GM12878 (cell line): ENCODE measurements around the gene MAPK13. TPM values are rescaled to one million over a fixed set of nuclear protein-coding genes. Genes with fewer than 3 reads are reported as not detected.
A peak's percentile ranks its signal among the peaks of the same experiment; 100 is the strongest.

Source experiments
- ATAC-seq: fragments of 200-7000 bp; cut with Tn5 transposase; 3 replicates; pipeline ENCODE4 v1.9.1; 2020; ENCODE audit warnings: mild to moderate bottlenecking, moderate library complexity
- Bru-seq: library from RNA; stranded (reverse); fragments of 400-500 nt; gene quantifications from one replicate; lab custom pipeline; 2021; lab: Mats Ljungman, UMichigan
- BruChase-seq, 2 experiments: library from RNA; stranded (reverse); fragments of 400-500 nt; gene quantifications; one replicate each; lab custom pipeline; 2021; lab: Mats Ljungman, UMichigan
- BruUV-seq: library from RNA; stranded (reverse); fragments of 400-500 nt; replicated peaks from 2 replicates; lab custom pipeline; 2021; lab: Mats Ljungman, UMichigan
- CTCF ChIA-PET: fragments of 300-600 bp; sonication (Branson Sonifier 250); formaldehyde crosslinking; extraction: SDS; loops from one replicate; lab custom pipeline; 2021; ENCODE audit warnings: inconsistent platforms; lab: Yijun Ruan, JAX
- POLR2A ChIA-PET: fragments of 350-600 bp; formaldehyde crosslinking; extraction: SDS; loops from one replicate; lab custom pipeline; 2021; ENCODE audit warnings: inconsistent platforms; lab: Charles Lee
- RAD21 ChIA-PET: fragments of 300-600 bp; sonication (Branson Sonifier 250); formaldehyde crosslinking; loops from one replicate; lab custom pipeline; 2023; ENCODE audit warnings: antibody characterized with exemption; ENCODE audit not compliant: unreplicated experiment; lab: Charles Lee
- SMC1A ChIA-PET: fragments of 300-600 bp; sonication (Branson Sonifier 250); formaldehyde crosslinking; loops from one replicate; lab custom pipeline; 2023; ENCODE audit not compliant: unreplicated experiment, uncharacterized antibody; lab: Charles Lee
- DNase-seq: peaks from one replicate; pipeline ENCODE4 v3.0.0-alpha.2; 2011; ENCODE audit warnings: low read depth, low spot score
- FAIRE-seq: peaks from 3 replicates; lab custom pipeline; 2011; peaks lifted over from hg19 to GRCh38; lab: Jason Lieb, UNC
- H2AFZ ChIP-seq: 2 replicates; pipeline ENCODE4 v1.6.0; 2011; ENCODE audit warnings: low read depth, low read length, control low read depth; ENCODE audit not compliant: control insufficient read depth
- H3K27ac ChIP-seq: 2 replicates; pipeline ENCODE4 v1.5.1; 2011; ENCODE audit warnings: control low read depth; ENCODE audit not compliant: control insufficient read depth, insufficient read depth
- H3K27me3 ChIP-seq, 2 experiments: replicated peaks in 1 of 2; 2 replicates each; pipeline versions ENCODE4 v1.6.0 to v1.6.1; 2011; ENCODE audit warnings: low read length in 1 of 2; ENCODE audit not compliant: control insufficient read depth in 2 of 2, insufficient read depth in 2 of 2
- H3K36me3 ChIP-seq, 2 experiments: 2 replicates each; pipeline ENCODE4 v1.5.1; 2011; ENCODE audit warnings: low read length in 1 of 2; ENCODE audit not compliant: control insufficient read depth in 2 of 2, insufficient read depth in 2 of 2
- H3K4me1 ChIP-seq: 2 replicates; pipeline ENCODE4 v1.6.1; 2011; ENCODE audit warnings: mild to moderate bottlenecking, low read length, moderate library complexity, mixed read lengths; ENCODE audit not compliant: control insufficient read depth, insufficient read depth
- H3K4me2 ChIP-seq: 2 replicates; pipeline ENCODE4 v1.6.0; 2011; ENCODE audit warnings: control low read depth; ENCODE audit not compliant: control insufficient read depth, insufficient read depth
- H3K4me3 ChIP-seq: fragments of 200-600 bp; sonication (generic); 2 replicates; pipeline ENCODE4 v1.5.1; 2016
- H3K79me2 ChIP-seq: 2 replicates; pipeline ENCODE4 v1.6.0; 2011; ENCODE audit warnings: low read length; ENCODE audit not compliant: control insufficient read depth, insufficient read depth
- H3K9ac ChIP-seq: 2 replicates; pipeline ENCODE4 v1.8.0; 2011; ENCODE audit warnings: low read length, control low read depth, mixed read lengths; ENCODE audit not compliant: control insufficient read depth, insufficient read depth
- H3K9me3 ChIP-seq: replicated peaks from 3 replicates; pipeline ENCODE4 v1.5.1; 2011; ENCODE audit warnings: mild to moderate bottlenecking, low read length; ENCODE audit not compliant: control insufficient read depth, insufficient read depth
- H4K20me1 ChIP-seq: 2 replicates; pipeline ENCODE4 v1.6.0; 2011; ENCODE audit not compliant: control insufficient read depth, insufficient read depth
- BHLHE40 ChIP-seq, 2 experiments: fragments of 450-650 bp in 1 of 2; IDR thresholded peaks; 2 replicates each; pipeline ENCODE4 v1.6.1; 2011 to 2017; ENCODE audit warnings: low read depth in 2 of 2, borderline replicate concordance in 1 of 2, improper control_type of control experiment in 1 of 2, low read length in 1 of 2, mild to moderate bottlenecking in 1 of 2
- IKZF1 ChIP-seq: fragments of 450-650 bp; conservative IDR thresholded peaks from 2 replicates; pipeline ENCODE4 v1.6.1; 2017; ENCODE audit warnings: antibody characterized with exemption, mild to moderate bottlenecking
- LARP7 ChIP-seq: fragments of 450-650 bp; IDR thresholded peaks from 2 replicates; pipeline ENCODE4 v1.6.1; 2017; ENCODE audit warnings: mild to moderate bottlenecking
- NFYA ChIP-seq: IDR thresholded peaks from 2 replicates; pipeline ENCODE4 v1.6.1; 2011; ENCODE audit warnings: low read depth, mild to moderate bottlenecking, low read length, improper control_type of control experiment, borderline replicate concordance
- NR2C2 ChIP-seq: IDR thresholded peaks from 2 replicates; pipeline ENCODE4 v1.6.1; 2011; ENCODE audit warnings: borderline replicate concordance, low read depth; ENCODE audit not compliant: control insufficient read depth, insufficient read length
- NR2F1 ChIP-seq: fragments of 450-650 bp; conservative IDR thresholded peaks from 2 replicates; pipeline ENCODE4 v1.6.1; 2017; ENCODE audit warnings: mild to moderate bottlenecking
- POLR2A ChIP-seq: IDR thresholded peaks from 2 replicates; pipeline ENCODE4 v1.6.1; 2011; ENCODE audit warnings: low read depth, mild to moderate bottlenecking, low read length
- RAD51 ChIP-seq: fragments of 450-650 bp; IDR thresholded peaks from 2 replicates; pipeline ENCODE4 v1.6.1; 2016; ENCODE audit warnings: moderate library complexity, mild to moderate bottlenecking, inconsistent platforms
- RBBP5 ChIP-seq: fragments of 200-600 bp; sonication (generic); conservative IDR thresholded peaks from 2 replicates; pipeline ENCODE4 v1.6.1; 2016
- SIN3A ChIP-seq: IDR thresholded peaks from 2 replicates; pipeline ENCODE4 v1.6.1; 2012; ENCODE audit warnings: low read depth, low read length, improper control_type of control experiment
- TARDBP ChIP-seq: IDR thresholded peaks from 2 replicates; pipeline ENCODE4 v1.6.1; 2016; ENCODE audit warnings: borderline replicate concordance
- TCF3 ChIP-seq: IDR thresholded peaks from 2 replicates; pipeline ENCODE4 v1.6.1; 2012; ENCODE audit warnings: low read depth, mild to moderate bottlenecking, low read length, borderline replicate concordance; ENCODE audit not compliant: insufficient read depth
- ZNF217 ChIP-seq: fragments of 450-650 bp; IDR thresholded peaks from 2 replicates; pipeline ENCODE4 v1.6.1; 2017; ENCODE audit warnings: antibody characterized with exemption, mild to moderate bottlenecking
- ZNF274 ChIP-seq: IDR thresholded peaks from one replicate; pipeline ENCODE4 v1.8.0; 2011; ENCODE audit not compliant: insufficient read length, insufficient read depth
- WGBS: methylation state at CpG from one replicate; pipeline ENCODE4 v1.1.6; 2016; ENCODE audit warnings: low lambda C conversion rate; ENCODE audit not compliant: insufficient replicate concordance, insufficient coverage; ENCODE audit errors: missing lambda C conversion rate; 5-methylcytosine and 5-hydroxymethylcytosine counted together
- in situ Hi-C: fragments of 300-500 bp; cut with MboI; formaldehyde crosslinking; loops from 9 replicates; pipeline ENCODE4 v1.14.3; 2018; ENCODE audit warnings: mixed read lengths
- intact Hi-C: fragments of 100-400 bp; cut with micrococcal nuclease; formaldehyde crosslinking; loops from one replicate; pipeline ENCODE4 v1.14.2; 2022; ENCODE audit not compliant: unreplicated experiment
- long read RNA-seq, 2 experiments: library from polyadenylated mRNA; unstranded; transcript quantifications; one replicate each; pipeline ENCODE4 v2.0.0, GENCODE V29; 2019 to 2020
- polyA minus RNA-seq, 3 experiments: library from RNA; depleted of rRNA, polyadenylated mRNA; stranded (reverse); fragments of >200 nt; gene quantifications; 2 replicates each; pipeline ENCODE4 v1.2.3, GENCODE V29; 2011
- polyA plus RNA-seq, 11 experiments: library from polyadenylated mRNA; depleted of rRNA in 4 of 11; unstranded in 6 of 11; stranded (reverse) in 5 of 11; fragments of >200 nt; fragmentation: Nextera tagmentation in 4 of 11; fragmentation: Illumina TruSeq in 1 of 11; extraction: Ambion mirVana in 4 of 11; extraction: Trizol in 1 of 11; gene quantifications; 1 replicate in 1 of 11; 2 replicates in 10 of 11; pipeline versions ENCODE4 v1.2.1 to v1.2.3, GENCODE V29; 2011 to 2016; ENCODE audit warnings: inconsistent platforms in 2 of 11, missing spikeins in 2 of 11, low read depth in 1 of 11
- total RNA-seq, 4 experiments: library from RNA; depleted of rRNA in 3 of 4; stranded (reverse); fragments of >200 nt in 3 of 4; fragmentation: Illumina TruSeq in 1 of 4; extraction: Trizol in 1 of 4; gene quantifications; 2 replicates each; pipeline versions ENCODE4 v1.2.1 to v1.2.3, GENCODE V29; 2013 to 2021
- TF ChIP-seq, protein P1 (sequence below): IDR thresholded peaks from 2 replicates; pipeline ENCODE4 v1.6.1; 2012; ENCODE audit warnings: low read length, inconsistent platforms
- TF ChIP-seq, protein P2 (sequence below): fragments of 450-650 bp; conservative IDR thresholded peaks from 2 replicates; pipeline ENCODE4 v1.6.1; 2017; ENCODE audit warnings: mild to moderate bottlenecking, moderate library complexity

The MAPK13 gene
- 24.2 and 24.6 TPM in 2 replicates for total RNA-seq (2013; cell fraction: nucleolus; rRNA removed)
- total RNA-seq (2014; rRNA removed) (38.9 and 40.2 TPM in 2 replicates), total RNA-seq (2014; rRNA removed; fragmentation: Illumina TruSeq; extraction: Trizol) (18.4 and 19.5 TPM in 2 replicates), total RNA-seq (2021) (48.0 and 52.5 TPM in 2 replicates), polyA plus RNA-seq (2011; rRNA removed) (7.5 and 8.5 TPM in 2 replicates), polyA plus RNA-seq (2014; fragmentation: Illumina TruSeq; extraction: Trizol) (17.2 and 34.9 TPM in 2 replicates), polyA plus RNA-seq (2014; fragmentation: Nextera tagmentation; extraction: Ambion mirVana) (1 to 10 TPM; 1.8 to 3.2 TPM), polyA plus RNA-seq (2014; rRNA removed) (46.3 and 48.8 TPM in 2 replicates), polyA plus RNA-seq (2016; fragmentation: Nextera tagmentation; extraction: Ambion mirVana) (10 to 100 TPM; 46.6 TPM), polyA minus RNA-seq (2011; rRNA and poly(A)+ RNA removed) (8.0 and 11.8 TPM in 2 replicates), Bru-seq, nascent RNA (percentile 67 among the genes with signal in this experiment), BruChase-seq, experiment 1, labeled RNA remaining after a 6-hour chase (percentile 79 among the genes with signal in this experiment), BruChase-seq, experiment 2, labeled RNA remaining after a 2-hour chase (percentile 71 among the genes with signal in this experiment)
- 5.4 TPM for polyA plus RNA-seq (2011; ENCODE audit: low read depth)
- 10.7 and 10.8 TPM in 2 replicates for polyA plus RNA-seq (2011; cell fraction: cytosol; rRNA removed)
- 24.6 and 25.9 TPM in 2 replicates for polyA plus RNA-seq (2011; cell fraction: nucleus; rRNA removed)
- polyA plus RNA-seq (2012) = 8.6 and 11.0 TPM in 2 replicates
- 1.2 and 1.6 TPM in 2 replicates for polyA minus RNA-seq (2011; cell fraction: cytosol; rRNA and poly(A)+ RNA removed)
- polyA minus RNA-seq (2011; cell fraction: nucleus; rRNA and poly(A)+ RNA removed) = 6.0 and 7.0 TPM in 2 replicates
- long read RNA-seq, experiment 1, transcript MAPK13-201 (12 exons, 2,052 nt) = major isoform, 11 of 17 reads
- long read RNA-seq, experiment 1, partial matches to known transcripts = 4 of 17 reads
- long read RNA-seq, experiment 1, other reads (novel, unspliced or antisense) = 2 of 17 reads
- long read RNA-seq, experiment 2, full-length matches to known transcripts = 25 of 55 reads
- long read RNA-seq, experiment 2, partial matches to known transcripts = 12 of 55 reads
- long read RNA-seq, experiment 2, other reads (novel, unspliced or antisense) = 18 of 55 reads

DNA sequence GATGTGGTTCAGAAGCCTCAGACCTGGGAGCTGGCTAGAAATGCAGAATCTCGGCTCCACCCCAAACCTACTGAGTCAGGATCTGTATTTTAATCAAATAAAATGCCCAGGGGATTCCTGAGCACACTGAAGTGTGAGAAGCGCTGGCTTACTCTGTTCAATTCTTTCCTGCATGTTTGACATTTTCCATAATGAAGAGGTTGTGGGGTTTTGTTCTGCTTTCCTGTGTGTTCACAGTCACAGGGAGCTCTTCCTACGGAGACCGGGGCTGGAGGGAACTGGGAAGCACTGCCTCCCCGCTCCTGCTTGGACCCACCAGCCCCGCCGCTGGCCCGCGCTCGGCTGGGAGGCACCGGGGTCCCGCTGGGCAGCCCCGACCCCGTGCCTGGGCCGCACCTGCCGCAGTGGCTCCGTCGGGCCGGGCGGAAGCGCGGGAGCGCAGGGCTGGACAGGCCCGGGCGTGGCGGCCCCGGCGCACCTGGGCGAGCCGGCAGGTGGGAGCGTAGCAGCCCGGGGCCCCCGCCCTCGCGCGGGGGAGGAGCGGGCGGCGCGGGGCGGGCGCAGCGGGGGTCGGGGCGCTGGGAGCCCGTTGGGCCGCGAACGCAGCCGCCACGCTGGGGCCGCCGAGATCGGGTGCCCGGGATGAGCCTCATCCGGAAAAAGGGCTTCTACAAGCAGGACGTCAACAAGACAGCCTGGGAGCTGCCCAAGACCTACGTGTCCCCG, at the start of gene MAPK13:
TSS of gene MAPK13 (plus strand) at position 573 of the 726 bp plus-strand sequence. CDS start at position 643, 70 bp downstream.
- DNase-seq (no peak), FAIRE-seq (no peak), ATAC-seq (peak; percentile 26)
- Histone ChIP-seq H3K9me3 (no peaks in the 10 kb centered on the region), H3K4me3 (peak within 1 kb of the TSS; percentile 46), H3K36me3 (no peaks in the 10 kb centered on the region), H3K27me3 (no peaks in the 10 kb centered on the region), H3K9ac (peak within 1 kb of the TSS; percentile 53), H3K27ac (peak within 1 kb of the TSS; percentile 50), H3K4me2 (peak within 1 kb of the TSS; percentile 91), H3K79me2 (no peaks in the 10 kb centered on the region), H3K4me1 (peaks cover 27% of the 10 kb centered on the region), H2AFZ (peak within 1 kb of the TSS; percentile 76), H4K20me1 (no peaks in the 10 kb centered on the region)
- ChIA-PET POLR2A (interaction anchor here (0.5 to 2.7 kb wide), 6 partner anchors 8 to 303 kb away, joined by 3 to 21 read pairs (median 4); partner anchors contain the start of gene MAPK14), RAD21 (interaction anchor here (0.8 to 2.3 kb wide), 6 partner anchors 9 to 231 kb away, joined by 3 to 16 read pairs (median 9); partner anchors contain the start of gene MAPK14), SMC1A (interaction anchor here (2.8 to 4.7 kb wide), 3 partner anchors 8 to 229 kb away, joined by 20 to 37 read pairs (median 26); no protein-coding TSS in a partner anchor), CTCF (interaction anchor here (1.5 to 4.4 kb wide), 6 partner anchors 8 to 229 kb away, joined by 3 to 28 read pairs (median 14); no protein-coding TSS in a partner anchor)
- intact Hi-C loops = loop anchor here (10.0 kb wide), 1 partner anchor 175 kb away; no protein-coding TSS in a partner anchor
- BruUV-seq = no TSS peak
- in situ Hi-C loops = no loop called here
- WGBS = 5% methylated on average over 22 of the region's 59 CpGs
- TF ChIP-seq ZNF274 = no peak
- TF ChIP-seq RBBP5 = no peak
- TF ChIP-seq NR2C2 = no peak
- peak; percentile 66 for TF ChIP-seq IKZF1
- no peak for TF ChIP-seq NFYA
- TF ChIP-seq RAD51 = no peak
- peak in 1 of 2 experiments; percentile 57; a peak in 2 of 4 replicates for TF ChIP-seq BHLHE40 (IDR thresholded peaks at IDR 0.05; ENCODE audit: borderline replicate concordance in 1 of 2, low read depth in 2 of 2, low read length in 1 of 2)
- 0 out of 2 replicates have a peak, but pooled peaks have one; percentile 19 for TF ChIP-seq NR2F1
- TF ChIP-seq ZNF217 = 0 out of 2 replicates have a peak, but pooled peaks have one; percentile 35
- TF ChIP-seq, protein P1, sequence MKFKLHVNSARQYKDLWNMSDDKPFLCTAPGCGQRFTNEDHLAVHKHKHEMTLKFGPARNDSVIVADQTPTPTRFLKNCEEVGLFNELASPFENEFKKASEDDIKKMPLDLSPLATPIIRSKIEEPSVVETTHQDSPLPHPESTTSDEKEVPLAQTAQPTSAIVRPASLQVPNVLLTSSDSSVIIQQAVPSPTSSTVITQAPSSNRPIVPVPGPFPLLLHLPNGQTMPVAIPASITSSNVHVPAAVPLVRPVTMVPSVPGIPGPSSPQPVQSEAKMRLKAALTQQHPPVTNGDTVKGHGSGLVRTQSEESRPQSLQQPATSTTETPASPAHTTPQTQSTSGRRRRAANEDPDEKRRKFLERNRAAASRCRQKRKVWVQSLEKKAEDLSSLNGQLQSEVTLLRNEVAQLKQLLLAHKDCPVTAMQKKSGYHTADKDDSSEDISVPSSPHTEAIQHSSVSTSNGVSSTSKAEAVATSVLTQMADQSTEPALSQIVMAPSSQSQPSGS = no peak
- TF ChIP-seq, protein P2, sequence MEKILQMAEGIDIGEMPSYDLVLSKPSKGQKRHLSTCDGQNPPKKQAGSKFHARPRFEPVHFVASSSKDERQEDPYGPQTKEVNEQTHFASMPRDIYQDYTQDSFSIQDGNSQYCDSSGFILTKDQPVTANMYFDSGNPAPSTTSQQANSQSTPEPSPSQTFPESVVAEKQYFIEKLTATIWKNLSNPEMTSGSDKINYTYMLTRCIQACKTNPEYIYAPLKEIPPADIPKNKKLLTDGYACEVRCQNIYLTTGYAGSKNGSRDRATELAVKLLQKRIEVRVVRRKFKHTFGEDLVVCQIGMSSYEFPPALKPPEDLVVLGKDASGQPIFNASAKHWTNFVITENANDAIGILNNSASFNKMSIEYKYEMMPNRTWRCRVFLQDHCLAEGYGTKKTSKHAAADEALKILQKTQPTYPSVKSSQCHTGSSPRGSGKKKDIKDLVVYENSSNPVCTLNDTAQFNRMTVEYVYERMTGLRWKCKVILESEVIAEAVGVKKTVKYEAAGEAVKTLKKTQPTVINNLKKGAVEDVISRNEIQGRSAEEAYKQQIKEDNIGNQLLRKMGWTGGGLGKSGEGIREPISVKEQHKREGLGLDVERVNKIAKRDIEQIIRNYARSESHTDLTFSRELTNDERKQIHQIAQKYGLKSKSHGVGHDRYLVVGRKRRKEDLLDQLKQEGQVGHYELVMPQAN = 0 out of 2 replicates have a peak, but pooled peaks have one; percentile 35
- TF ChIP-seq POLR2A = 0 out of 2 replicates have a peak, but pooled peaks have one; percentile 34
- TF ChIP-seq LARP7 = 0 out of 2 replicates have a peak, but pooled peaks have one; percentile 45
- no peak for TF ChIP-seq SIN3A
- TF ChIP-seq TCF3 = 0 out of 2 replicates have a peak, but pooled peaks have one; percentile 36
- TF ChIP-seq TARDBP = no peak
